ENCODE data around the gene UPF1.
"Not testable (repeated sequence)": the region's sequence is repeated elsewhere in the genome, so short reads cannot be mapped to it uniquely, and the experiment has no call there.

The UPF1 gene

DNA sequence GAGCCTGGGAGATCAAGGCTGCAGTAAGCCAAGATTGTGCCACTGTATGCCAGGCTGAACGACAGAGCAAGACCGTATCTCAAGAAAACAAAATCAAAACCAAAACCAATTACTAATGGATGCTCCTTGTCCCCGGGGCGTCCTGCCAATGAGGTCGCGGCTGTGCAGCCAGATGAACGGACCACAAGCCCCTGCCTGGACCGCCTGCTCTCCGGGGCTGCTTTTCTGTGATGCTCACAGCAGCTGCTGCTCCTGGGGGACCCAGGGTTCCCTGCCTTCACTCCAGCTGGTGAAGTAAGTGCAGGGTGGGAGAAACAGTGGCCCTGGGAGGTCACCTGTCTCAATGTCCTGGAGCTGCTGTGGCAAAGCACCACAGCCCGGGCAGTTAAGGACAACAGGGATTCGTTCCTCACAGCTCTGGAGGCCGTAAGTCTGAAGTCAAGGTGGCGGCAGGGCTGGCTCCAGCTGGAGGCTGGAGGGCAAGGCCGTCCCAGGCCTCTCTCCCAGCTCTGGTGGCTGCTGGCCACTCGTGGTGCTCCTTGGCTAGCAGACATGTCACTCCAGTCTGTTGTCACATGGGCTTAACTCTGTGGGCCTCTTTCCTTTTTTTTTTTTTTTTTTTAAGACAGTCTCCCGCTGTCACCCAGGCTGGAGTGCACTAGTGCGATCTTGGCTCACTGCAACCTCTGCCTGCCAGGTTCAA lies 77.3 kb downstream of the UPF1 start:
- no peak for DNase-seq (ENCODE audit: low read depth in 2 of 2)
- no peak overlapping the region for H3K4me3 ChIP-seq (replicated peaks in 1 of 2; ENCODE audit: low read depth in 2 of 2, low read length in 2 of 2)
- TF ChIP-seq, protein P1, sequence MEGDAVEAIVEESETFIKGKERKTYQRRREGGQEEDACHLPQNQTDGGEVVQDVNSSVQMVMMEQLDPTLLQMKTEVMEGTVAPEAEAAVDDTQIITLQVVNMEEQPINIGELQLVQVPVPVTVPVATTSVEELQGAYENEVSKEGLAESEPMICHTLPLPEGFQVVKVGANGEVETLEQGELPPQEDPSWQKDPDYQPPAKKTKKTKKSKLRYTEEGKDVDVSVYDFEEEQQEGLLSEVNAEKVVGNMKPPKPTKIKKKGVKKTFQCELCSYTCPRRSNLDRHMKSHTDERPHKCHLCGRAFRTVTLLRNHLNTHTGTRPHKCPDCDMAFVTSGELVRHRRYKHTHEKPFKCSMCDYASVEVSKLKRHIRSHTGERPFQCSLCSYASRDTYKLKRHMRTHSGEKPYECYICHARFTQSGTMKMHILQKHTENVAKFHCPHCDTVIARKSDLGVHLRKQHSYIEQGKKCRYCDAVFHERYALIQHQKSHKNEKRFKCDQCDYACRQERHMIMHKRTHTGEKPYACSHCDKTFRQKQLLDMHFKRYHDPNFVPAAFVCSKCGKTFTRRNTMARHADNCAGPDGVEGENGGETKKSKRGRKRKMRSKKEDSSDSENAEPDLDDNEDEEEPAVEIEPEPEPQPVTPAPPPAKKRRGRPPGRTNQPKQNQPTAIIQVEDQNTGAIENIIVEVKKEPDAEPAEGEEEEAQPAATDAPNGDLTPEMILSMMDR (IDR thresholded peaks at IDR 0.05; ENCODE audit: low read depth, low read length) = no peak

DNA sequence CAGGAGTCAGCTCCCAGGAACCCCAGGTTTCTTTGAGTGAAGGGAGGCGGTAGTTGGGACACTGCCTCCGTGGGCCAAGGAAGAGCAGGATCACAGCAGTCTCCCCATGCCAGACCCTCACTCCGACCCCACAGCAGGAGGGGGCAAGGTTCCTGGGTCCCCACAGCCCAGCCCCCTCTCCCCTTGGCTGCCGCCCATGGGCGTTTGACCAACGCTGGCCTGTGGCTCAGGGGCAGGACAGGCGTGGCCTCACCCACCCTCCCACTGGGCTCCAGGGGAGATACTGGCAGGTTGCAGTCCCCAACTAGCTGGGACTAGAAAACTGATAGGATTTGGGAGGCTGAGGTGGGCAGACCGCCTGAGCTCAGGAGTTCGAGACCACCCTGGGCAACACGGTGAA lies 78.3 kb downstream of the UPF1 start:
- TF ChIP-seq, protein P1 (IDR thresholded peaks at IDR 0.05; ENCODE audit: low read depth, low read length) = no peak
- DNase-seq (ENCODE audit: low read depth in 2 of 2) = no peak
- no peak overlapping the region for H3K4me3 ChIP-seq (replicated peaks in 1 of 2; ENCODE audit: low read depth in 2 of 2, low read length in 2 of 2)

DNA sequence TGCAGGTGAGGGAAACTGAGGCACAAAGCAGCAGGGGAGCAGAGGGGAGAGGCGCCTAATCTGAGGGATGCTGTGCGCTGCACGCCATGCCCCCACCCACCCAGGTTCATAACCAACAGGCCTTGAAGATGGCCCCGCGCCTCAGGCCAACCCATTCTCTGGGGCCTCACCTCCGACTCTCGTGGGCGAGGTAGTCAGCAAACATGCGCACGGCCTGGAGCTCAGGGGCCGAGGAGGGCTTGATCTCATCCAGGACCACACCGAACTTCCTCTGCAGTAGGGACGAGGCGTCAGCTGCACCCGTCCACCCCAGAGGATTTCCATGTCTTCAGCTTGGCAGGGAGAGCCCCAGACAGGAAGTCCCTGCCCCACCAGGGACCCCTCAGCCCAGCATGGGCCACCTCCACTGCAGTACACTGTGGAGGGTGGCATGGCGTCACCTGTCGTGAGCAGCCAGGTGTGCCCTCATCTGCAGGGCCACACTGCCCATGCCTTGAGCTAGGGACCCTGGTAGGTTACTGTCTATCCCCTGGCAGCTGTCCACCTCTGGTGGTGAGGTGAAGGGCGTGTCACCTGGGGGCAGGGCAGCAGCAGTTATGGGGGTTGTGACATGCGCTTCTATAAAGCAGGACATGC lies 79.2 kb downstream of the UPF1 start:
- DNase-seq (ENCODE audit: low read depth in 2 of 2) = no peak
- H3K4me3 ChIP-seq (replicated peaks in 1 of 2; ENCODE audit: low read depth in 2 of 2, low read length in 2 of 2) = no peak overlapping the region
- TF ChIP-seq, protein P1 (IDR thresholded peaks at IDR 0.05; ENCODE audit: low read depth, low read length) = no peak

DNA sequence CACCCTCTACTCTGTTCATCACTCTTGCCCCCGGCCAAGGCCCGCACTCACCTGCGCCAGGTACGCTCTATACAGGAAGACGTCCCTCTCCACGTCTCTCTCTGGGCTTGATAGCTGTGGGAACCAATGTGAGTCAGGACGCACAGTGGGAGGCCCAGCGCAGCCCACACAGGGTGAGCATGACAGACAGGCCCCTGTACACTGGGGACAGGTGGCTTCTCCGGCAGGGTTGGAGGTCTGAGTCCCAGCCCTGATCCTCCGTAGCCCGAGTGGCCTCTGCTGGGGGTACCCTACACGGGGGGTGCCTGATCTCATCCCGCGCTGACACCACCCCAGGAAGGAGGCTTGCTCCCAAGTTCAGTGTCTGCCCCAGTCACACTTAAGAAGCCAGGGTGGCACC lies 81.2 kb downstream of the UPF1 start:
- DNase-seq (ENCODE audit: low read depth in 2 of 2) = no peak
- TF ChIP-seq, protein P1 (IDR thresholded peaks at IDR 0.05; ENCODE audit: low read depth, low read length) = no peak
- no peak overlapping the region for H3K4me3 ChIP-seq (replicated peaks in 1 of 2; ENCODE audit: low read depth in 2 of 2, low read length in 2 of 2)

DNA sequence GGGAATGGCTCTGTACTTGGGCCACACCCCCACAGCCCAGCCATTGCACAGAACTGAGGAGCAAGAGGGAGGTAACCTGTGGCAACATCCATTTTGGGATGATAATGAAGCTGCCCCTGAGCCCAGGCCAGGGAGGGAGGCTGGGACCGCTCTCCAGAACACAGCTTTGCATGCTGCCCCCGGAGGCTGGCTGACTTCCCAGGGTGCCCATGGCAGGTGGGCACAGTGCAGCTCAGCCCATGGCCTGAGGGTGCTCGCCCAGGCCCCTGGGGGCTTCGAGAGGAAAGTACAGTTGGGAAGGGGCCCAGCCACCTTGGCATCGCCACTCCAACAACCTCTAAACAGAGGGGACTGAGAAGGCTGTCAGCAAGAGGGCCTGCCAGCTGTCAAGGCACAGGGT lies 81.7 kb downstream of the UPF1 start:
- DNase-seq (ENCODE audit: low read depth in 2 of 2) = no peak
- TF ChIP-seq, protein P1 (IDR thresholded peaks at IDR 0.05; ENCODE audit: low read depth, low read length) = no peak
- H3K4me3 ChIP-seq (replicated peaks in 1 of 2; ENCODE audit: low read depth in 2 of 2, low read length in 2 of 2) = no peak overlapping the region

DNA sequence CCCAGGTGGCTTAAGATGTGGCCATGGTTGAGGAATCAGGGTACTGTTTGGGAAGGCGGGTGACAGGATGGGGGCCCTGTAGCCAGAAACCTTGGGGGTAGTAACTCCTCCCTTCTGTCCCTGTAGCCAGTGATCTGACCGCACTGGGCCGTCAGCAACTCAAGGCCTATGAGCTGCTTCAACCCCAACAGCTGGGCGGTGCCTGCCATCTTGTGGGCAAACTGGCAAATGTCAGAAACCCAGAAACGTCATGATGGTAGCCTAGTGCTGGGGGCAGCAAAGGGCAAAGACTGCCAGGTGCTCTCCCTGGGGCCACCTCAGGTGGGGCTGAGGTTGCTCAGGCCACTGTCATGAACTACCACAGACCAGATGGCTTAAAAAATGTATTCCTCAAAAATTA lies 83.9 kb downstream of the UPF1 start:
- H3K4me3 ChIP-seq (replicated peaks in 1 of 2; ENCODE audit: low read depth in 2 of 2, low read length in 2 of 2) = no peak overlapping the region
- TF ChIP-seq, protein P1 (IDR thresholded peaks at IDR 0.05; ENCODE audit: low read depth, low read length) = no peak
- peak; percentile 44 to 56 for DNase-seq (ENCODE audit: low read depth in 2 of 2)

DNA sequence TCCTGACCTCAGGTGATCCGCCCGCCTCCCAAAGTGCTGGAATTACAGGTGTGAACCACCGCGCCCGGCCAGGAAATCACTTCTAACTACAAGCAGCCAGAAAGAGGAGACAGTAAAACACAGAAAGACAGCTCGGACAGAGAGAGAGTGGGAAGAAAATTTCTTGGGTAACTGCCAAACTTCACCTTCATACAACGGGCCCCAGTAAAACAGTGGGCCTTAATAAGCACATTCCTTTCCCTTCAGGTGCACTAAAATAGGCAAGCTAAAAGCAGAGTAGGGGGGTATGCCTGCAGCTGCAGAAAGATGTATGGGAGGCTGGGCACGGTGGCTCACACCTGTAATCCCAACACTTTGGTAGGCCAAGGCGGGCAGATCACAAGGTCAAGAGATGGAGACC lies 85.8 kb downstream of the UPF1 start:
- not testable (repeated sequence) for DNase-seq (ENCODE audit: low read depth in 2 of 2)
- peak overlapping the region in 1 of 2 donors; percentile 21 for H3K4me3 ChIP-seq (replicated peaks in 1 of 2; ENCODE audit: low read depth in 2 of 2, low read length in 2 of 2)

Data from cardiac fibroblast (primary cell).